ENCODE data around the gene PCCA.

The PCCA gene

DNA sequence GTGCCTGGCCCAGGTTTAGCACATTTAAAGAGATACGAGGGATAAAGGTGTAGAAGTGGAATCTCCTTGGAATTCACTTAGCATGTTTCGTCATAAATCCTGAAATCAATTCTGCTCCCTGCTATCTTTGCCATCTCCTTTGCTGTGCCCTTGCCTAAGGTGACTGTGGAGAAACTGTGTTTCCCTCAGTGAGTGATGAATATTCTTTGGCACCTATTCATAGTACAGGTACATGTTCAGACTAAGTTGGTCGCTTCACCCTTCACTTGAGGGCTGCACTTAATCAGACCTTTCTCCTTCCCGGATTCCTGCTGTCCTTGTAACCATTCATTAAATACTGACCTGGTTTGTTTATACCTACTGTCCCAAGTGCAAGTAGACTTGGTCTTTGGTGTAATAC lies 17.8 kb downstream of the PCCA start:
- no peak overlapping the region for H3K18ac ChIP-seq (ENCODE audit: low read length)
- H3K27me3 ChIP-seq (ENCODE audit: insufficient read depth, low read length, poor library complexity), result no peaks in the 10 kb centered on the region
- H4K8ac ChIP-seq (ENCODE audit: low read depth, low read length), result no peak overlapping the region
- no peaks in the 10 kb centered on the region for H3K4me1 ChIP-seq (ENCODE audit: control insufficient read depth, low read depth, low read length)
- no peak for DNase-seq
- no CpG with 5 or more reads among the region's 4 CpGs for WGBS (ENCODE audit: extremely low coverage, insufficient coverage, low lambda C conversion rate)
- no peak overlapping the region for H3K4ac ChIP-seq (ENCODE audit: low read depth, low read length)
- no peak overlapping the region for H3K4me2 ChIP-seq (ENCODE audit: low read length)
- no peak overlapping the region for H3K27ac ChIP-seq (ENCODE audit: low read depth, low read length)
- H3K79me2 ChIP-seq (ENCODE audit: control insufficient read depth, insufficient read depth, low read length), result peaks cover 7% of the 10 kb centered on the region
- H3K23ac ChIP-seq (ENCODE audit: low read length), result no peak overlapping the region
- H3K79me1 ChIP-seq (ENCODE audit: low read length), result peaks cover 7% of the 10 kb centered on the region
- no peaks in the 10 kb centered on the region for H3K36me3 ChIP-seq (ENCODE audit: control insufficient read depth, insufficient read depth, low read length)
- H3K4me3 ChIP-seq (ENCODE audit: low read length), result no peak overlapping the region
- H3K9ac ChIP-seq (ENCODE audit: low read length), result no peak overlapping the region
- no peak overlapping the region for H4K5ac ChIP-seq (ENCODE audit: low read length)
- H2BK5ac ChIP-seq (ENCODE audit: low read length), result no peak overlapping the region
- H3K56ac ChIP-seq (ENCODE audit: low read length), result no peak overlapping the region
- H2BK15ac ChIP-seq (replicated peaks; ENCODE audit: low read depth), result no peak overlapping the region
- no peak overlapping the region for H2AK5ac ChIP-seq (ENCODE audit: low read length)
- H2BK120ac ChIP-seq (ENCODE audit: low read depth, low read length), result no peak overlapping the region

DNA sequence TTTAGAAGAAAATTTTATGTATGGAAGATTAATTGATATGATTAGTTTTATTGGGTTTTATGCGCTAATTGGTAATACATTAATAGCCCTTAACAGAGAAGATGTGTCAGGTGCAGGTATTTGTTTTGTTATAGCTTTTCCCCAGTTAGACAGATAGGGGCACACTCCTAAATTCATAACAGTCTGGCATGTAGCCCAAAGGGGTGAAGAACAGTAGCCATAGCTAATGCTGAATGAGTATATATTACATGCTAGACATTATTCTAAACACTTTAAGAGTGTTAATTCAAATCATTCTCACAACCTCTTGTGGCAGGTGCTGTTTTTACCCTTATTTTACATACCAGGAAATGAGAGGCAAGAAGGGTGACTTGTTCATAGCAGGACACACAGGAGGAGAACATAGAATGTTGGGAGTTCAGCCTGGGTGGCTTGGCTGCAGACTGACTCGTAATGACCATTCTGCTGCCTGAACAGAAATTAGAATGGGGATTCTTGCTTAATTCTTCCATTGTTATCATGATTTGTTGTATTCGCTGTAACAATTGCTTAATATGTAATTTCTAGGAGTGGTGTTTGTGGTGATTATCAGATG lies 20.1 kb downstream of the PCCA start:
- no peak overlapping the region for H2BK5ac ChIP-seq (ENCODE audit: low read length)
- no peak overlapping the region for H3K4me3 ChIP-seq (ENCODE audit: low read length)
- H3K79me2 ChIP-seq (ENCODE audit: control insufficient read depth, insufficient read depth, low read length), result peaks cover 2% of the 10 kb centered on the region
- H3K4ac ChIP-seq (ENCODE audit: low read depth, low read length), result no peak overlapping the region
- H3K56ac ChIP-seq (ENCODE audit: low read length), result no peak overlapping the region
- no peak overlapping the region for H3K4me2 ChIP-seq (ENCODE audit: low read length)
- H3K18ac ChIP-seq (ENCODE audit: low read length), result no peak overlapping the region
- H4K8ac ChIP-seq (ENCODE audit: low read depth, low read length), result no peak overlapping the region
- H3K27me3 ChIP-seq (ENCODE audit: insufficient read depth, low read length, poor library complexity), result no peaks in the 10 kb centered on the region
- H2AK5ac ChIP-seq (ENCODE audit: low read length), result no peak overlapping the region
- H3K79me1 ChIP-seq (ENCODE audit: low read length), result peaks cover 6% of the 10 kb centered on the region
- H3K27ac ChIP-seq (ENCODE audit: low read depth, low read length), result no peak overlapping the region
- H3K23ac ChIP-seq (ENCODE audit: low read length), result no peak overlapping the region
- no peak overlapping the region for H3K9ac ChIP-seq (ENCODE audit: low read length)
- no peaks in the 10 kb centered on the region for H3K4me1 ChIP-seq (ENCODE audit: control insufficient read depth, low read depth, low read length)
- no peak overlapping the region for H2BK15ac ChIP-seq (replicated peaks; ENCODE audit: low read depth)
- no peak overlapping the region for H2BK120ac ChIP-seq (ENCODE audit: low read depth, low read length)
- 100% methylated on average over 1 of the region's 3 CpGs for WGBS (ENCODE audit: extremely low coverage, insufficient coverage, low lambda C conversion rate)
- DNase-seq, result no peak
- H4K5ac ChIP-seq (ENCODE audit: low read length), result no peak overlapping the region
- no peaks in the 10 kb centered on the region for H3K36me3 ChIP-seq (ENCODE audit: control insufficient read depth, insufficient read depth, low read length)

DNA sequence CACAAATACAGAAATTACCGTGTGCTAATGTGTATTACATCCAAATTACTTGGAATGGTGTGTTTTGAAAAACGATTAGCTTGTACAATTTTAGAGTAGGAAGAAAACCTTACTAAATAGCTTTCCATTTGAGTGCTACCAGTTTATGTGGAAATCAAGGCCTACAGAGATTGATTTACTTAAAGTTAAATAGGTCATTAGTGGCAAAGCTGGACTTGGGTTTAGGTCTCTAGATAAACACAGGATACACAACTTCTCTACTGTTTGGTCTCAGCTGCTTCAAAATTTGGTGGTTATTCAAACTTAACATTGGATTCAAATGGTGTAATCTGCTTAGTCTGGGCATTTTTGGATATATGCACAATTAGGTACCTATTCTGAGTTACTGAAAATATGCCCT lies 21.4 kb downstream of the PCCA start:
- Histone ChIP-seq H4K8ac (ENCODE audit: low read depth, low read length) (no peak overlapping the region), H3K23ac (ENCODE audit: low read length) (no peak overlapping the region), H3K27ac (ENCODE audit: low read depth, low read length) (no peak overlapping the region), H3K9ac (ENCODE audit: low read length) (no peak overlapping the region), H3K18ac (ENCODE audit: low read length) (no peak overlapping the region), H3K79me2 (ENCODE audit: control insufficient read depth, insufficient read depth, low read length) (peaks cover 2% of the 10 kb centered on the region), H4K5ac (ENCODE audit: low read length) (no peak overlapping the region), H3K27me3 (ENCODE audit: insufficient read depth, low read length, poor library complexity) (no peaks in the 10 kb centered on the region), H3K4me1 (ENCODE audit: control insufficient read depth, low read depth, low read length) (no peaks in the 10 kb centered on the region), H3K4ac (ENCODE audit: low read depth, low read length) (no peak overlapping the region), H2BK15ac (replicated peaks; ENCODE audit: low read depth) (no peak overlapping the region), H2AK5ac (ENCODE audit: low read length) (no peak overlapping the region), H3K56ac (ENCODE audit: low read length) (no peak overlapping the region), H2BK5ac (ENCODE audit: low read length) (no peak overlapping the region), H2BK120ac (ENCODE audit: low read depth, low read length) (no peak overlapping the region), H3K36me3 (ENCODE audit: control insufficient read depth, insufficient read depth, low read length) (no peaks in the 10 kb centered on the region), H3K79me1 (ENCODE audit: low read length) (peaks cover 6% of the 10 kb centered on the region), H3K4me3 (ENCODE audit: low read length) (no peak overlapping the region), H3K4me2 (ENCODE audit: low read length) (no peak overlapping the region)
- DNase-seq, result no peak
- WGBS (ENCODE audit: extremely low coverage, insufficient coverage, low lambda C conversion rate), result no CpG with 5 or more reads among the region's 2 CpGs

DNA sequence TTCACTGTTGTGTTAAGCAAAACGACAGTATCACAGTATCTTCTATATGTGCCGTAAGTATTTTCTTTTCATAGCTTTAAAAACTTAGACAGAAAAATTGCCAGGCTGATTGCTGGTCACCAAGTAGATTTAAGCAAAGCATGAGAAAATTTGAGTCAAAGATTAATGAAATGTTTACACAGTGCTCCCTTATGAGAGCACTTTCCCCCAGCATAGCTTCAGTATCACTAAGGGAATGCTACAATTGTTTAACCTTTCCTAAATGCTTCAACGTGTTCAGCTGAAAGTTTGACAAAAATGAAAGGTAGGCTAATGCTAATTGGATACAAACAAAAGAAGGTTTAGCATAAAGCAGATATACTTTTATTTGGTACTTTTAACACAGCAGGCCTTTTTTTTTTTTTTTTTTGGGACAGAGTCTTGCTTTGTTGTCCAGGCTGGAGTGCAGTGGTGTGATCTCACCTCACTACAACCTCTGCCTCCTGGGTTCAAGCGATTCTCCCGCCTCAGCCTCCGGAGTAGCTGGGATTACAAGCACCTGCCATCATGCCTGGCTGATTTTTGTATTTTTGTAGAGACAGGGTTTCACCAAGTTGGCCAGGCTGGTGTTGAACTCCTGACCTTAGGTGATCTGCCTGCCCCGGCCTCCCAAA lies 23.4 kb downstream of the PCCA start:
- Histone ChIP-seq H3K27ac (ENCODE audit: low read depth, low read length) (no peak overlapping the region), H2BK5ac (ENCODE audit: low read length) (no peak overlapping the region), H3K9ac (ENCODE audit: low read length) (no peak overlapping the region), H3K79me1 (ENCODE audit: low read length) (peaks cover 6% of the 10 kb centered on the region), H2BK120ac (ENCODE audit: low read depth, low read length) (no peak overlapping the region), H3K4ac (ENCODE audit: low read depth, low read length) (no peak overlapping the region), H3K36me3 (ENCODE audit: control insufficient read depth, insufficient read depth, low read length) (no peaks in the 10 kb centered on the region), H2AK5ac (ENCODE audit: low read length) (no peak overlapping the region), H2BK15ac (replicated peaks; ENCODE audit: low read depth) (no peak overlapping the region), H4K8ac (ENCODE audit: low read depth, low read length) (no peak overlapping the region), H3K27me3 (ENCODE audit: insufficient read depth, low read length, poor library complexity) (no peaks in the 10 kb centered on the region), H3K4me1 (ENCODE audit: control insufficient read depth, low read depth, low read length) (no peaks in the 10 kb centered on the region), H3K23ac (ENCODE audit: low read length) (no peak overlapping the region), H3K56ac (ENCODE audit: low read length) (no peak overlapping the region), H3K18ac (ENCODE audit: low read length) (no peak overlapping the region), H4K5ac (ENCODE audit: low read length) (no peak overlapping the region), H3K4me3 (ENCODE audit: low read length) (no peak overlapping the region), H3K4me2 (ENCODE audit: low read length) (no peak overlapping the region), H3K79me2 (ENCODE audit: control insufficient read depth, insufficient read depth, low read length) (peaks cover 2% of the 10 kb centered on the region)
- no peak for DNase-seq
- no CpG with 5 or more reads among the region's 7 CpGs for WGBS (ENCODE audit: extremely low coverage, insufficient coverage, low lambda C conversion rate)

DNA sequence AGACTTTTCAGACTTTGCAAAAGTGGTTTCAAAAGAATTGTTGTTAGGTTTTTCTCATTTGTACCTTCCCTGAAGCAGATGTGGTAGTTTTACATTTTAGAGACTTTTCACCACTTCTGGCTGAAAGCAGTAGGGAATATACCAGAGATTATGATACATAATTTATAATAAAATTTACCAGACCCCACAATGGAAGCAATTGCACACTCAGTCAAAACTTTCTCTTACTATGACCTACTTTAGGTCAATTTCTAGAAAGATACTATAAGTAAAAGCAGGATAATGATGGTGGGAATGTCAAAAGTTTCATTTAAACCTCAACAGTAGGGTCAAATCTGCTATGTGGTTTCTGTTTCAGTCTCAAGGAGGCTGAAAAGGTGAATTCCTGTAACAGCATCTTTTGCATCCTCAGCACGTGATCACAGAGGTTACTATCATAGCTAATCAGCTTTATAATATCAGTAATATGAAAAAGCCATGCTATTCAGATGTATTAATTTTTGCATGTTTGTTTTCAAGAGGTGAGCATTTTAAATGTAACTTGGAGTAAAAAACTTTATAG lies 26.9 kb downstream of the PCCA start:
- H4K8ac ChIP-seq (ENCODE audit: low read depth, low read length), result no peak overlapping the region
- H3K56ac ChIP-seq (ENCODE audit: low read length), result no peak overlapping the region
- H3K23ac ChIP-seq (ENCODE audit: low read length), result no peak overlapping the region
- H2AK5ac ChIP-seq (ENCODE audit: low read length), result no peak overlapping the region
- no peak overlapping the region for H2BK15ac ChIP-seq (replicated peaks; ENCODE audit: low read depth)
- H3K79me2 ChIP-seq (ENCODE audit: control insufficient read depth, insufficient read depth, low read length), result no peaks in the 10 kb centered on the region
- no CpG with 5 or more reads among the region's 1 CpG for WGBS (ENCODE audit: extremely low coverage, insufficient coverage, low lambda C conversion rate)
- no peak for DNase-seq
- no peak overlapping the region for H3K9ac ChIP-seq (ENCODE audit: low read length)
- H3K4ac ChIP-seq (ENCODE audit: low read depth, low read length), result no peak overlapping the region
- H3K27ac ChIP-seq (ENCODE audit: low read depth, low read length), result no peak overlapping the region
- H2BK120ac ChIP-seq (ENCODE audit: low read depth, low read length), result no peak overlapping the region
- H3K36me3 ChIP-seq (ENCODE audit: control insufficient read depth, insufficient read depth, low read length), result no peaks in the 10 kb centered on the region
- H3K18ac ChIP-seq (ENCODE audit: low read length), result no peak overlapping the region
- H3K4me1 ChIP-seq (ENCODE audit: control insufficient read depth, low read depth, low read length), result no peaks in the 10 kb centered on the region
- no peaks in the 10 kb centered on the region for H3K27me3 ChIP-seq (ENCODE audit: insufficient read depth, low read length, poor library complexity)
- no peaks in the 10 kb centered on the region for H3K79me1 ChIP-seq (ENCODE audit: low read length)
- no peak overlapping the region for H4K5ac ChIP-seq (ENCODE audit: low read length)
- H3K4me2 ChIP-seq (ENCODE audit: low read length), result no peak overlapping the region
- H3K4me3 ChIP-seq (ENCODE audit: low read length), result no peak overlapping the region
- no peak overlapping the region for H2BK5ac ChIP-seq (ENCODE audit: low read length)

Data from mesendoderm (in vitro differentiated cells).